IMR-90 (cell line): ENCODE measurements around the gene QKI. TPM values are rescaled to one million over a fixed set of nuclear protein-coding genes. Genes with fewer than 3 reads are reported as not detected.

Experiments used
- ATAC-seq: fragments of 200-7000 bp; cut with Tn5 transposase; 2 replicates; pipeline ENCODE4 v1.9.1; 2020; ENCODE audit warnings: low read depth, mild to moderate bottlenecking, moderate library complexity
- BruUV-seq: library from RNA; stranded (reverse); fragments of 400-500 nt; replicated peaks from 2 replicates; lab custom pipeline; 2021; lab: Mats Ljungman, UMichigan
- CTCF ChIA-PET: fragments of 300-600 bp; formaldehyde crosslinking; extraction: SDS; loops from one replicate; lab custom pipeline; 2021; ENCODE audit warnings: antibody characterized with exemption; lab: Yijun Ruan, JAX
- POLR2A ChIA-PET: fragments of 300-600 bp; sonication (Branson Sonifier 250); formaldehyde crosslinking; loops from one replicate; lab custom pipeline; 2022; ENCODE audit warnings: antibody characterized with exemption; ENCODE audit not compliant: unreplicated experiment; lab: Charles Lee
- DNase-seq: peaks from one replicate; pipeline ENCODE4 v3.0.0; 2013
- H2AFZ ChIP-seq: replicated peaks from 2 replicates; pipeline ENCODE3; 2013; ENCODE audit warnings: low read length, mild to moderate bottlenecking; ENCODE audit not compliant: poor library complexity
- H2AK5ac ChIP-seq: 2 replicates; pipeline ENCODE4 v1.6.1; 2013; ENCODE audit warnings: low read depth, low read length, inconsistent platforms
- H2AK9ac ChIP-seq: replicated peaks from 2 replicates; pipeline ENCODE3; 2013; ENCODE audit warnings: mild to moderate bottlenecking, low read depth, low read length, moderate library complexity; ENCODE audit not compliant: poor library complexity
- H2BK120ac ChIP-seq: 2 replicates; pipeline ENCODE4 v1.6.1; 2013; ENCODE audit warnings: low read depth, low read length, inconsistent platforms
- H2BK15ac ChIP-seq: 3 replicates; pipeline ENCODE4 v1.6.1; 2013; ENCODE audit warnings: low read depth, low read length, inconsistent platforms
- H2BK20ac ChIP-seq: 2 replicates; pipeline ENCODE4 v1.6.1; 2013; ENCODE audit warnings: low read depth, mild to moderate bottlenecking, inconsistent platforms, low read length, moderate library complexity
- H2BK5ac ChIP-seq: 2 replicates; pipeline ENCODE4 v1.6.1; 2013; ENCODE audit warnings: mild to moderate bottlenecking, low read depth, low read length, inconsistent platforms; ENCODE audit not compliant: poor library complexity, severe bottlenecking
- H3K14ac ChIP-seq: replicated peaks from 2 replicates; pipeline ENCODE4 v1.6.1; 2013; ENCODE audit warnings: low read depth, low read length, inconsistent platforms
- H3K18ac ChIP-seq: 2 replicates; pipeline ENCODE4 v1.6.1; 2013; ENCODE audit warnings: low read depth, low read length, control low read depth
- H3K23ac ChIP-seq: 2 replicates; pipeline ENCODE4 v1.6.1; 2013; ENCODE audit warnings: low read depth, low read length, inconsistent platforms
- H3K27ac ChIP-seq: 2 replicates; pipeline ENCODE4 v1.5.1; 2013; ENCODE audit warnings: mild to moderate bottlenecking, control low read depth, low read length; ENCODE audit not compliant: insufficient read depth
- H3K27me3 ChIP-seq: 2 replicates; pipeline ENCODE4 v1.6.1; 2013; ENCODE audit warnings: low read length; ENCODE audit not compliant: control insufficient read depth, insufficient read depth
- H3K36me3 ChIP-seq: 2 replicates; pipeline ENCODE4 v1.6.1; 2013; ENCODE audit warnings: low read length, mixed read lengths; ENCODE audit not compliant: control insufficient read depth, insufficient read depth
- H3K4ac ChIP-seq: 2 replicates; pipeline ENCODE4 v1.6.1; 2013; ENCODE audit warnings: low read depth, low read length, inconsistent platforms
- H3K4me1 ChIP-seq: 2 replicates; pipeline ENCODE4 v1.6.1; 2013; ENCODE audit warnings: low read length, mixed read lengths; ENCODE audit not compliant: control insufficient read depth, insufficient read depth
- H3K4me2 ChIP-seq: 2 replicates; pipeline ENCODE4 v1.6.1; 2013; ENCODE audit warnings: low read depth, mild to moderate bottlenecking, control low read depth, low read length, moderate library complexity
- H3K4me3 ChIP-seq: 2 replicates; pipeline ENCODE4 v1.5.1; 2013; ENCODE audit warnings: low read depth, mild to moderate bottlenecking, control low read depth, low read length, moderate library complexity; ENCODE audit not compliant: insufficient read depth
- H3K56ac ChIP-seq: 2 replicates; pipeline ENCODE4 v1.6.1; 2013; ENCODE audit warnings: low read length, inconsistent platforms; ENCODE audit not compliant: insufficient read depth; ENCODE audit errors: extremely low read depth
- H3K79me1 ChIP-seq, 2 experiments: 2 replicates each; pipeline ENCODE4 v1.6.1; 2013; ENCODE audit warnings: low read length in 2 of 2, inconsistent platforms in 1 of 2, low read depth in 1 of 2
- H3K9ac ChIP-seq: 2 replicates; pipeline ENCODE4 v1.6.1; 2013; ENCODE audit warnings: low read depth, low read length, control low read depth
- H3K9me1 ChIP-seq: 2 replicates; pipeline ENCODE4 v1.6.1; 2013; ENCODE audit warnings: low read length, inconsistent platforms; ENCODE audit not compliant: insufficient read depth
- H3K9me3 ChIP-seq: 2 replicates; pipeline ENCODE4 v1.6.1; 2013; ENCODE audit warnings: low read length; ENCODE audit not compliant: control insufficient read depth, insufficient read depth
- H4K20me1 ChIP-seq: 2 replicates; pipeline ENCODE4 v1.6.1; 2013; ENCODE audit warnings: low read length, inconsistent platforms; ENCODE audit not compliant: insufficient read depth
- H4K5ac ChIP-seq: 2 replicates; pipeline ENCODE4 v1.6.1; 2013; ENCODE audit warnings: mild to moderate bottlenecking, low read depth, low read length, control low read depth
- H4K8ac ChIP-seq, 2 experiments: 2 replicates each; pipeline ENCODE4 v1.6.1; 2013; ENCODE audit warnings: low read depth in 2 of 2, low read length in 2 of 2, control low read depth in 1 of 2, inconsistent platforms in 1 of 2
- H4K91ac ChIP-seq: 2 replicates; pipeline ENCODE4 v1.6.1; 2013; ENCODE audit warnings: low read depth, low read length, inconsistent platforms; ENCODE audit not compliant: insufficient read depth
- BHLHE40 ChIP-seq: fragments of 150-350 bp; IDR thresholded peaks from 2 replicates; pipeline ENCODE4 v1.6.1; 2016; ENCODE audit warnings: mild to moderate bottlenecking, low read depth, low read length
- CEBPB ChIP-seq: IDR thresholded peaks from 2 replicates; pipeline ENCODE4 v1.6.1; 2012; ENCODE audit warnings: low read depth, low read length, improper control_type of control experiment
- CHD1 ChIP-seq: IDR thresholded peaks from 2 replicates; pipeline ENCODE4 v1.6.1; 2012; ENCODE audit warnings: low read depth, low read length, improper control_type of control experiment
- FOS ChIP-seq: fragments of 150-350 bp; IDR thresholded peaks from 2 replicates; pipeline ENCODE4 v1.6.1; 2016; ENCODE audit warnings: low read depth, low read length
- MAFK ChIP-seq: IDR thresholded peaks from 2 replicates; pipeline ENCODE4 v1.6.1; 2012; ENCODE audit warnings: low read depth, low read length, improper control_type of control experiment
- MAZ ChIP-seq: IDR thresholded peaks from 2 replicates; pipeline ENCODE4 v1.6.1; 2012; ENCODE audit warnings: low read depth, mild to moderate bottlenecking, low read length, improper control_type of control experiment, moderate library complexity, borderline replicate concordance
- MXI1 ChIP-seq: IDR thresholded peaks from 2 replicates; pipeline ENCODE4 v1.6.1; 2012; ENCODE audit warnings: low read depth, mild to moderate bottlenecking, low read length, moderate library complexity, borderline replicate concordance
- NFE2L2 ChIP-seq: fragments of 150-350 bp; IDR thresholded peaks from 2 replicates; pipeline ENCODE4 v1.6.1; 2016; ENCODE audit warnings: low read depth, mild to moderate bottlenecking, low read length
- POLR2A ChIP-seq: IDR thresholded peaks from 2 replicates; pipeline ENCODE4 v1.6.1; 2012; ENCODE audit warnings: mild to moderate bottlenecking, low read depth, low read length
- RAD21 ChIP-seq: IDR thresholded peaks from 2 replicates; pipeline ENCODE4 v1.6.1; 2012; ENCODE audit warnings: low read length, improper control_type of control experiment
- RCOR1 ChIP-seq: IDR thresholded peaks from 2 replicates; pipeline ENCODE4 v1.6.1; 2012; ENCODE audit warnings: mild to moderate bottlenecking, low read length, improper control_type of control experiment; ENCODE audit not compliant: insufficient replicate concordance
- RFX5 ChIP-seq: IDR thresholded peaks from 2 replicates; pipeline ENCODE4 v1.8.0; 2012; ENCODE audit warnings: low read depth, mild to moderate bottlenecking, low read length, moderate library complexity
- WGBS, 2 experiments: methylation state at CpG; one replicate each; pipeline versions ENCODE4 v1.1.5 to v1.1.7; 2013; ENCODE audit warnings: missing lambda C conversion rate in 2 of 2; ENCODE audit not compliant: insufficient read length in 1 of 2; ENCODE audit errors: extremely low coverage in 2 of 2; 5-methylcytosine and 5-hydroxymethylcytosine counted together
- dilution Hi-C: fragments of 300-500 bp; cut with HindIII; formaldehyde crosslinking; loops from one replicate; pipeline ENCODE4 v1.14.3; 2018; ENCODE audit warnings: low sequenced_read_pairs; ENCODE audit not compliant: unreplicated experiment
- in situ Hi-C: fragments of 300-500 bp; cut with MboI; formaldehyde crosslinking; loops from 3 replicates; pipeline ENCODE4 v1.14.3; 2019; ENCODE audit warnings: low sequenced_read_pairs, inconsistent platforms, mixed read lengths
- intact Hi-C: fragments of 100-400 bp; cut with micrococcal nuclease; formaldehyde crosslinking; loops from 2 replicates; pipeline ENCODE4 v1.10.0; 2022
- polyA plus RNA-seq, 3 experiments: library from polyadenylated mRNA; depleted of rRNA; stranded (reverse); fragments of >200 nt; gene quantifications; 2 replicates each; pipeline ENCODE4 v1.2.3, GENCODE V29; 2012; ENCODE audit warnings: low replicate concordance in 1 of 3
- total RNA-seq: library from RNA; depleted of rRNA; stranded (reverse); fragments of >200 nt; gene quantifications from 2 replicates; pipeline ENCODE4 v1.2.3, GENCODE V29; 2012
- TF ChIP-seq, protein P1 (sequence below): fragments of 150-350 bp; IDR thresholded peaks from 2 replicates; pipeline ENCODE4 v1.6.1; 2017; ENCODE audit warnings: mild to moderate bottlenecking, antibody characterized with exemption, low read length, low read depth
- TF ChIP-seq, protein P2 (sequence below): conservative IDR thresholded peaks from 2 replicates; pipeline ENCODE4 v1.5.1; 2012; ENCODE audit warnings: mild to moderate bottlenecking, low read depth, low read length, improper control_type of control experiment
- TF ChIP-seq, protein P3 (sequence below): fragments of 150-350 bp; IDR thresholded peaks from 2 replicates; pipeline ENCODE4 v1.6.1; 2016; ENCODE audit warnings: low read depth, mild to moderate bottlenecking, low read length, moderate library complexity, borderline replicate concordance

Gene QKI
- total and polyA plus RNA-seq, 2 of the 4 experiments (the other 2 are of a cell fraction) = 112 to 232 TPM

DNA sequence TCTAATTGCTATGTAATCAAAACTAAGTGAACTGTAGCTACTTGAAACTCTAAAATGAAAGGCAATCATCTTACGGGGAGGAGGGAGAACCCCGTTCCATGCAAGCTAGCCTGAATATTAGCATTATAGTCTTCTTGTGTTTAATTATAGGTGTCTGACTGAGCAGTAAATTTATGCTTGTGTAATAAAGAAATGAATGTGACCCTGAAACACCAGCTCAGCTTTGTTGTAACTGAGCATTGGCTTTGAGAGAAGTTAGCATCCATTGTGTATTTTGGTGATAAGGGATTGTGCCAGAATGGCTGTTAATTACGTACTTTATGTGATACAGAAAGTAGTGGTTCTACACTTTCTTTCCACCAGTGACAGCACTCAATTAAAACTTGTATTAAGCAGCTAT, 86.9 kb downstream of the QKI start:
- intact Hi-C loops = no loop called here
- no TSS peak for BruUV-seq
- no peak for ATAC-seq
- no peaks in the 10 kb centered on the region for H3K4me1 ChIP-seq
- no peaks in the 10 kb centered on the region for H3K9me1 ChIP-seq
- no peak overlapping the region for H3K4ac ChIP-seq
- POLR2A ChIA-PET = no interaction called here
- no CpG with 5 or more reads among the region's 3 CpGs for WGBS, 2 experiments
- CTCF ChIA-PET = interaction anchor here (0.6 to 0.7 kb wide), 3 partner anchors 13 to 152 kb away, joined by 3 to 4 read pairs (median 3); no protein-coding TSS in a partner anchor
- H3K27me3 ChIP-seq = no peaks in the 10 kb centered on the region
- H4K91ac ChIP-seq = no peak overlapping the region
- H4K8ac ChIP-seq = no peak overlapping the region
- H2AK9ac ChIP-seq = no peak overlapping the region
- H2BK5ac ChIP-seq = no peak overlapping the region
- TF ChIP-seq CEBPB (no peak), RAD21 (no peak), MAFK (no peak), NFE2L2 (no peak), RCOR1 (no peak), BHLHE40 (no peak), CHD1 (no peak), MAZ (no peak), RFX5 (no peak), FOS (no peak), POLR2A (no peak), MXI1 (no peak)
- TF ChIP-seq, protein P1, sequence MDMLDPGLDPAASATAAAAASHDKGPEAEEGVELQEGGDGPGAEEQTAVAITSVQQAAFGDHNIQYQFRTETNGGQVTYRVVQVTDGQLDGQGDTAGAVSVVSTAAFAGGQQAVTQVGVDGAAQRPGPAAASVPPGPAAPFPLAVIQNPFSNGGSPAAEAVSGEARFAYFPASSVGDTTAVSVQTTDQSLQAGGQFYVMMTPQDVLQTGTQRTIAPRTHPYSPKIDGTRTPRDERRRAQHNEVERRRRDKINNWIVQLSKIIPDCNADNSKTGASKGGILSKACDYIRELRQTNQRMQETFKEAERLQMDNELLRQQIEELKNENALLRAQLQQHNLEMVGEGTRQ = no peak
- TF ChIP-seq, protein P2, sequence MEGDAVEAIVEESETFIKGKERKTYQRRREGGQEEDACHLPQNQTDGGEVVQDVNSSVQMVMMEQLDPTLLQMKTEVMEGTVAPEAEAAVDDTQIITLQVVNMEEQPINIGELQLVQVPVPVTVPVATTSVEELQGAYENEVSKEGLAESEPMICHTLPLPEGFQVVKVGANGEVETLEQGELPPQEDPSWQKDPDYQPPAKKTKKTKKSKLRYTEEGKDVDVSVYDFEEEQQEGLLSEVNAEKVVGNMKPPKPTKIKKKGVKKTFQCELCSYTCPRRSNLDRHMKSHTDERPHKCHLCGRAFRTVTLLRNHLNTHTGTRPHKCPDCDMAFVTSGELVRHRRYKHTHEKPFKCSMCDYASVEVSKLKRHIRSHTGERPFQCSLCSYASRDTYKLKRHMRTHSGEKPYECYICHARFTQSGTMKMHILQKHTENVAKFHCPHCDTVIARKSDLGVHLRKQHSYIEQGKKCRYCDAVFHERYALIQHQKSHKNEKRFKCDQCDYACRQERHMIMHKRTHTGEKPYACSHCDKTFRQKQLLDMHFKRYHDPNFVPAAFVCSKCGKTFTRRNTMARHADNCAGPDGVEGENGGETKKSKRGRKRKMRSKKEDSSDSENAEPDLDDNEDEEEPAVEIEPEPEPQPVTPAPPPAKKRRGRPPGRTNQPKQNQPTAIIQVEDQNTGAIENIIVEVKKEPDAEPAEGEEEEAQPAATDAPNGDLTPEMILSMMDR = no peak
- TF ChIP-seq, protein P3, sequence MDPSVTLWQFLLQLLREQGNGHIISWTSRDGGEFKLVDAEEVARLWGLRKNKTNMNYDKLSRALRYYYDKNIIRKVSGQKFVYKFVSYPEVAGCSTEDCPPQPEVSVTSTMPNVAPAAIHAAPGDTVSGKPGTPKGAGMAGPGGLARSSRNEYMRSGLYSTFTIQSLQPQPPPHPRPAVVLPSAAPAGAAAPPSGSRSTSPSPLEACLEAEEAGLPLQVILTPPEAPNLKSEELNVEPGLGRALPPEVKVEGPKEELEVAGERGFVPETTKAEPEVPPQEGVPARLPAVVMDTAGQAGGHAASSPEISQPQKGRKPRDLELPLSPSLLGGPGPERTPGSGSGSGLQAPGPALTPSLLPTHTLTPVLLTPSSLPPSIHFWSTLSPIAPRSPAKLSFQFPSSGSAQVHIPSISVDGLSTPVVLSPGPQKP = no peak
- no peak overlapping the region for H3K27ac ChIP-seq
- no peak overlapping the region for H3K9ac ChIP-seq
- H2BK120ac ChIP-seq = no peak overlapping the region
- DNase-seq = no peak
- H2AFZ ChIP-seq = no peak overlapping the region
- H3K14ac ChIP-seq = no peak overlapping the region
- H2AK5ac ChIP-seq = no peak overlapping the region
- H3K56ac ChIP-seq = no peak overlapping the region
- no peak overlapping the region for H3K23ac ChIP-seq
- peaks cover 13 to 43% of the 10 kb centered on the region in 2 experiments for H3K79me1 ChIP-seq
- peaks cover 46% of the 10 kb centered on the region for H4K20me1 ChIP-seq
- no peak overlapping the region for H4K5ac ChIP-seq
- in situ Hi-C loops = no loop called here
- H3K18ac ChIP-seq = no peak overlapping the region
- H3K36me3 ChIP-seq = peaks cover 3% of the 10 kb centered on the region
- no peak overlapping the region for H2BK15ac ChIP-seq
- H3K4me2 ChIP-seq = no peak overlapping the region
- no peak overlapping the region for H3K4me3 ChIP-seq
- dilution Hi-C loops = no loop called here
- H3K9me3 ChIP-seq = peaks cover 7% of the 10 kb centered on the region; the same call in 1 of the 2 replicates
- H2BK20ac ChIP-seq = no peak overlapping the region
